ENCODE measurements around the gene RAB28.

The RAB28 gene

GRCh38 chr4:13484122-13484748, at the start of gene RAB28:
Gene RAB28 (minus strand): TSS chr4:13484340.
- DNase-seq (ENCODE audit: low read depth) = peak; percentile 62

DNA sequence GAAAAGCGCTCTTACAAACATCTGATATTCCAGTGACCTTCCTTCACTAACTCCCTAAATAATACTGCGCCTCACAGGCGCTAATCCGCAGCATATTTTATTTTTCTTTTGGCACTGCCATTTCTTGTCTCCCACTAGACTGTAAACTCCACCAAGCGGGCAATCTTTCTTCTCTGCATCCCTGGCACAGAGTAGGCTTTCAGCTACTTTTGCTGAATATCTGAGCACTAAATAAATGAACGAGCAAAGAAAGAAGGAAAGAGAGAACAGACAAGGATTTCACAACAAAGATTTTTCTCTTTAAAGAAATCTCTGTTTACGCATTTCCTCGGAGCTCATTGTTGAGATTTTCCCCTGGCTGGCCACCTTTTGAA, 47.5 kb upstream of the RAB28 start:
- DNase-seq (ENCODE audit: low read depth) = no peak

- no peak for DNase-seq (ENCODE audit: low read depth)
Measured at GRCh38 chr4:13530823-13531624, 46.9 kb upstream of the RAB28 start.

DNA sequence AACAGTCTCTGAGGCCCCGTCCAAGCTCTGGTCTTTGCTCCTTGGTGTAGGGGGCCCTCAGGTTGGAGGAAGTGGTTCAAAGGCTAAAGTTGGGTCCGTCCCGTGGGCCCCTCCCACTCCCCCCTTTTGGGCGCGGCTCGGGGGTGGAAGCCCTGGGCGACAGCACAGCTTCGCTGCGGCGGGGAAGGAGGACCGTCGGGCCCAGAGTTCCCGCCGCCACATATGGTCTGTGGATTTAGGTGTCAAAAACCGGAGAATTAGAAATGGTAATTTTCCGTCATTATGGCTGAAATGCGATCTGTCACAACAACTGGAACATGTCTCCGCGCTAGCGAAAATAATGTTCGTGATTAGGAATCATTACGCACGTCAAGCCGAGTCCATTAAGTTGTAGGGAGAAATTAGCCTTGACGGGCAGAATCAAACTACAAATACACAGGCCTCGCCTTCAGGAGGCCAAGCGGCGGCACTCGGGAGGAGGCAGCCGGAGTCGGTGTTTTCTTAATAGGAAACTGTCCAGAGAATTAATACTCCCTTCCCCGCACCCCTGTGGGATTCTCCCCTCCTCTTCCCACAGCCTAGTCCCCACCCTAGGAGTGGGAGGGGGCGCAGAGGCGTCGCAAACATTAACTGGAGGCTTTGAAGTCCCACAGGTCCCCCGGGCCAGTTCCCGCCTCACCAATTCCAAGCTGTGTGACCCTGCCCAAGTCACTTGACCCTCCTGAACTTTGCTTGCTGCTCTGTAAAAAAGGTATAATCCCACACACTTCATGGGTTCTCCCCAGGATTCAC, 45.2 kb upstream of the RAB28 start:
- no peak for DNase-seq (ENCODE audit: low read depth)

GRCh38 chr4:13528821-13529127, 44.6 kb upstream of the RAB28 start:
- DNase-seq (ENCODE audit: low read depth) = no peak

- DNase-seq (ENCODE audit: low read depth) = no peak
Measured at GRCh38 chr4:13527981-13528820, 44.1 kb upstream of the RAB28 start.

- DNase-seq (ENCODE audit: low read depth) = no peak
Measured at GRCh38 chr4:13527192-13527980, 43.2 kb upstream of the RAB28 start.

- no peak for DNase-seq (ENCODE audit: low read depth)
Measured at GRCh38 chr4:13526658-13527057, 42.5 kb upstream of the RAB28 start.

GRCh38 chr4:13525606-13526281, 41.6 kb upstream of the RAB28 start:
- DNase-seq (ENCODE audit: low read depth) = no peak

DNA sequence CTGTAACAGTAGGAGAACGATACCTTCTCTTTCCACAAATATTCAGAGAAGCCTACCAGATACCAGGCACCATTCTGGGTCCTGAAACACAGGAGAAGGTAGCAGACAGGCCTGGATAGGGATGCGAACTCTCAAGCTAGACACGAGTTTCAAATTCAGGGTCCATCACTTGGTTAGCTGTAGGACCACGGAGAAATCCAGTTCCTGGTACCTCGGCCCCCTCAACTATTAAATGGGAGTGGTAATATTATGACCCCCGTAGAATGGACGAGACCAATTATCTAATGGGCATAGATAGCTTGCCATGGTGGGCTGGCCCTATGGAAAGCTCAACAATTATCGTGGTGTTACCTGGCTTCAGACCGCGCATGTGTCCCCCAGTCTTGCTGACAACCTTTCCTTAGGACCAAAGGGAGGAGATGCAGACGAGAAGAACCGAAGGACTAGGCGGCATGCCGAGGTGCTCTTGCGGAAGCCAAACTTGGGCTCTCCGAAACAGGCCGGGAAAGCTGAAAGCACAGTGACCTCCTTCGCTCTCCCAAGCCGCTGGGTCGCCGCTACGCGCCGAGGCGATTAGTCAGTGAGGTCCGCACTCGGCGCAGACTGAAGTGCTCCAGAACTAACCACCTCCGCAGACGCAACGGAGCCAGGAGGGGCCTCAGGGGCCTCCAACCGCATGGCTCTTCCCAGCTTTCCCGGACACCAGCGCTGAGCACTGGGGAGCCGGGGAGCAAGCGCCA, 40.5 kb upstream of the RAB28 start:
- no peak for DNase-seq (ENCODE audit: low read depth)

- DNase-seq (ENCODE audit: low read depth) = no peak
Measured at GRCh38 chr4:13523591-13524503, 39.7 kb upstream of the RAB28 start.

- DNase-seq (ENCODE audit: low read depth) = no peak
Measured at GRCh38 chr4:13523105-13523477, 39.0 kb upstream of the RAB28 start.

DNA sequence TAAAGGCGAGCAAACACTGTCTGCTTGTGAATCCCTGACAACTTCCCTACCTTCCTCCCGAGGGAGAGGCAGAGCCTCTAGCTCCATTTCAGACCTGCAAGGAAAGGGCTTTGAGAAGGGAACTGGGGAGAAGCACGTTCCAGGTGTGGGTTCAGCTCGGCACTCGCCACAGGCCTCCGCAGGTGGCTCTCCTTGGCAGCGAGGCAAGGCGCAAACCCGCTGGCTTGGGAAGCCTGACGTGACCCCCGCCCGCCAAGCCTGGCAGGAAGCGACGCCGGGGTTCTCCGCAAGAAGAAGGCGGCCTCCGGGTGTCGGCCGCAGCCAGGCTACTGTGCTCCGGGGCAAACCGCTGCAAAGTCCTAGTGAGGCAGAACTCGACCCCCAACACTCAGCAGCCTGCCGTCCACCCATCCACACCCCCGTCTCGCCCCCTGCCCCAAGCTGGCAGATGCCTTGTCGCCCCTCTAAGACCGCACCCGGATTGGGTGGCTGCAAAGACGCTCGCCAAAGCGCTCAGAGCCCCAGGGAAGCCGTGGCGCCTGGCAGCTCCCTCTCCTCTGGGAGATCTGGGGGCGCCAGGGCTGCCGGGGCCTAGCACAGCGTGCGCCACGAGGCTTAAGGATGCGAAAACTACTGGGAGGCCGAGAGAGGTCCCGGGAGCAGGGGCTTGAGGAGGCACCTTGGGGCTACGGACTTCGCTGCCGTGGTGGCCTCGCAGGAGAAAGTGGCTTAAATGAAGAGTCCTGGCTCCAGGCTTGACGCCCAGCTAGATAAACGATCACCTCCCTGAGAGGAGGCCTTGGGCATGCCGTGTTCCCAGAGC, 38.4 kb upstream of the RAB28 start:
- no peak for DNase-seq (ENCODE audit: low read depth)

DNA sequence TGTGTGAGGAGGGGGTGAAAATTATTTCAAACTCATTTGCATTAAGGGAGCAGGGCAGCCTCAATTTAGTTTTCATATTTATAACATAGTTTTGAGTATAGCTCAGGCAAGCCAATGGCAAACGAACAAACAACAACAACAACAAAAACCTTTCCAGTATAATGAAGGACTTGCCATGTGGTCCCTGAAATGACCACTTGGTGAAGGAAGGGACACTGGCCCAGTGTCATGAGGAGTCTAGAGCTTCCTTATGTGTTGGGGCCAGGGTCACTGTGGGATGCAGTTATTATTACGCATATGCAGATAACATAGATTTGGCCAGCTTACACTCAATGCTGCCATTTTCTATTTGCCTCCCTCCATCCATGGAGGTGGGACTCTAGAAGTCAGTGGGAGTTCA, 36.9 kb upstream of the RAB28 start:
- DNase-seq (ENCODE audit: low read depth) = no peak

DNA sequence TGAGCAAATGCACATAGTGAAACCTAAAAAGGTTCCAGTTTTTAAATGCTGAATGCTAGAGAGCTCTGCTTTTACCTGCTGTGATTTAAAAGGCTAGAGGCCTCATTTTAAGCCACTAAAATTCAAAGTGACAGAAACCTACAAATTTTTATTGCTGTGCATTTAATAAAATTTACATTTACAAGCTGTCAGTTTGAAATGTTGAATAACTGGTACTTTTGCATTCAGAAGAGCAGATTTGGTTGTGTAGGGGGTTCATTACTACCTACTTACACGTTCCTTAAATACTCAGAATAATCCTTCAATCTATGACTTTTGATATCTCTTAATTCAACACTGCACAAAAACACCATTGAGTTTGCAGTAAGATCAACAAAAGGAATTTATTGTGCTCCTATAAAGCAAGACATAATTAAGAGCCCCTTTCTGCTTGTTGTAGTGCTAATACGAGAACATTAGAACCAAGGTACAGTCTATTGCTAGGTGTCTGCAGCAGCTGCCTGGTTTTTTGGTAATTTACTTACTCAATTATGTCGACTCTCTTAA, 32.2 kb upstream of the RAB28 start:
- DNase-seq (ENCODE audit: low read depth) = no peak

- DNase-seq (ENCODE audit: low read depth) = no peak
Measured at GRCh38 chr4:13515268-13515667, 31.1 kb upstream of the RAB28 start.

DNA sequence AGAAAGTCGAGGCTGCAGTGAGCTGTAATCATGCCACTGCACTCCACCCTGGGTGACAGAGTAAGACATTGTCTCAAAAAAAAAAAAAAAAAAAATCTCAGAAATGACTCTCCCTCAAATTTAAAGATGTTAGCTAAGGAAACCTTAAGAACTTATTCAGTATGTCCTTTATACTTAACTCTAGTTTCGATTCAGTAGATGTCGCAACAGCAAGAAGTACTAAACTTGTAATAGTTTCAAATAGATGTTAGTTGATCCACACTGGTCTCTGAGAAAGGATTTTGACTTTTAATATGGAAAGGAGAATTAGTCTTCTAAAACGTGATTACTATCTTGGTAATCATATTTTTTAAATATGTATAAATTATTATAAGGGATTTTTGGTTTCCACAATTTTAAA, 30.6 kb upstream of the RAB28 start:
- no peak for DNase-seq (ENCODE audit: low read depth)

DNA sequence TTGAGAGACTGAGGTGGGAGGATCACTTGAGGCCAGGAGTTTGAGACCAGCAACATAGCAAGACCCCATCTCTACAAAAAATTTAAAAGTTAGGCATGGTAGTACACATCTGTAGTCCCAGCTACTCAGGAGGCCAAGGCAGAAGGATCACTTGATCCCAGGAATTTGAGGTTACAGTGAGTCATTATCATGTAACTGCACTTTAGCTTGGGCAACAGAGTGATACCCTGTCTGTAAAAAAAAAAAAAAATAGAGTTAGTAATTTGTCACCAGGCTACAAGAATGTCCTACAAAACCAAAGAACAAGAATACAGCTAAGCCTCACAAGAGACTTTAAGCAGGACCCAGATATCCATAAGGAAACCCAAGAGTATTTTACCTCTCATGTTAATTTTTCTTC, 27.0 kb upstream of the RAB28 start:
- no peak for DNase-seq (ENCODE audit: low read depth)

All from CMK (cell line).